Measurements from ENCODE around the gene TUFT1. TPM values are rescaled to one million over a fixed set of nuclear protein-coding genes. Genes with fewer than 3 reads are reported as not detected.
A peak's percentile ranks its signal among the peaks of the same experiment; 100 is the strongest.

Gene TUFT1
- total RNA-seq, 2 donors from 2014 or later: 12.7 to 18.3 TPM

DNA sequence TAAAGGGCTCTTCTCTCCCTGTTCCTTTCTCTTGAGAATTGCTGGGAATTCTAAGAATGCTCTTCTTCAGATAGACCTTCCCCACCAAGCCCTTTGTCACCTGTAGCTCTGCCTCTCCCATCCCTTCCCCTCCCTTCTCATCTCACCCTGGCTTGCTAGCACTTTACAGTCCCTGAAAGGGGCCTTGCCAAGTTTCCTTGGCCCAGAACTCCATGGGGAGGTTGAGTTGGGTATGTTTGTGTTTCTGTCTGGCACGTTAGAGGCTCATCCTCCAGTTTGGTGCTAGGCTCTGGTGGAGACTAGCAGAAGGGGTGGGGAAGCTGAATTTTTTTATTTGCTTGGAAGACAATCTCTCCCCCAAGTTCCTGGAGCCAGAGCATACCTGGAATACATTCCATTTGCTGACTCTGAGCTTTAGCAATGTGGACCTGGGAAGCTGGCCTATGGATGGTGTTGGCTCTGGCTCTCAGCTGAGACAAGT lies 24.0 kb upstream of the TUFT1 start:
- peak; percentile 89 for DNase-seq
- no peaks in the 10 kb centered on the region for H3K9me3 ChIP-seq (ENCODE audit: control insufficient read depth, low read length)

DNA sequence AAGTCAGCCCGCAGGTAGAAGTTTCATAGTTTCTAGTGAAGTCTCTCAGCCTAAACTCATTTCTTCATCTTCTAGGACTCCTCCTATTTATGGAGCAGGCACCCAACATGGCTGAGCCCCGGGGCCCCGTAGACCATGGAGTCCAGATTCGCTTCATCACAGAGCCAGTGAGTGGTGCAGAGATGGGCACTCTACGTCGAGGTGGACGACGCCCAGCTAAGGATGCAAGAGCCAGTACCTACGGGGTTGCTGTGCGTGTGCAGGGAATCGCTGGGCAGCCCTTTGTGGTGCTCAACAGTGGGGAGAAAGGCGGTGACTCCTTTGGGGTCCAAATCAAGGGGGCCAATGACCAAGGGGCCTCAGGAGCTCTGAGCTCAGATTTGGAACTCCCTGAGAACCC lies 21.7 kb upstream of the TUFT1 start:
- no peak overlapping the region for H3K27ac ChIP-seq (ENCODE audit: low read depth, low read length)
- no peaks in the 10 kb centered on the region for H3K27me3 Mint-ChIP-seq (ENCODE audit: insufficient read depth)
- H3K4me3 Mint-ChIP-seq: no peak overlapping the region
- H3K9me3 Mint-ChIP-seq: no peaks in the 10 kb centered on the region
- no peaks in the 10 kb centered on the region for H3K9me3 ChIP-seq (ENCODE audit: control insufficient read depth, low read length)
- H3K4me3 ChIP-seq (ENCODE audit: low read length): no peak overlapping the region
- WGBS, 2 experiments (ENCODE audit: insufficient coverage in 1 of 2, insufficient read length in 1 of 2): 94 to 98% methylated on average over 7 to 12 of the region's 12 CpGs
- peaks cover 36% of the 10 kb centered on the region for H3K36me3 Mint-ChIP-seq (ENCODE audit: low read depth)
- H3K4me1 Mint-ChIP-seq: peaks cover 30% of the 10 kb centered on the region
- H3K36me3 ChIP-seq (ENCODE audit: control insufficient read depth, insufficient read depth, low read length): peaks cover 45% of the 10 kb centered on the region
- no peak overlapping the region for H3K27ac Mint-ChIP-seq
- no peak overlapping the region for H3K9ac ChIP-seq (ENCODE audit: extremely low read depth, low read length, poor library complexity, severe bottlenecking)
- DNase-seq: no peak
- peaks cover 14% of the 10 kb centered on the region for H3K4me1 ChIP-seq (ENCODE audit: control insufficient read depth, insufficient read depth, low read length)
- TF ChIP-seq, protein P1, sequence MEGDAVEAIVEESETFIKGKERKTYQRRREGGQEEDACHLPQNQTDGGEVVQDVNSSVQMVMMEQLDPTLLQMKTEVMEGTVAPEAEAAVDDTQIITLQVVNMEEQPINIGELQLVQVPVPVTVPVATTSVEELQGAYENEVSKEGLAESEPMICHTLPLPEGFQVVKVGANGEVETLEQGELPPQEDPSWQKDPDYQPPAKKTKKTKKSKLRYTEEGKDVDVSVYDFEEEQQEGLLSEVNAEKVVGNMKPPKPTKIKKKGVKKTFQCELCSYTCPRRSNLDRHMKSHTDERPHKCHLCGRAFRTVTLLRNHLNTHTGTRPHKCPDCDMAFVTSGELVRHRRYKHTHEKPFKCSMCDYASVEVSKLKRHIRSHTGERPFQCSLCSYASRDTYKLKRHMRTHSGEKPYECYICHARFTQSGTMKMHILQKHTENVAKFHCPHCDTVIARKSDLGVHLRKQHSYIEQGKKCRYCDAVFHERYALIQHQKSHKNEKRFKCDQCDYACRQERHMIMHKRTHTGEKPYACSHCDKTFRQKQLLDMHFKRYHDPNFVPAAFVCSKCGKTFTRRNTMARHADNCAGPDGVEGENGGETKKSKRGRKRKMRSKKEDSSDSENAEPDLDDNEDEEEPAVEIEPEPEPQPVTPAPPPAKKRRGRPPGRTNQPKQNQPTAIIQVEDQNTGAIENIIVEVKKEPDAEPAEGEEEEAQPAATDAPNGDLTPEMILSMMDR (conservative IDR thresholded peaks at IDR 0.05): no peak
- H3K27me3 ChIP-seq (ENCODE audit: control insufficient read depth, insufficient read depth, low read length, poor library complexity, severe bottlenecking): no peaks in the 10 kb centered on the region

More for the DNA sequence above, 24.0 kb upstream of the TUFT1 start:
- H3K4me3 ChIP-seq (ENCODE audit: low read length): no peak overlapping the region
- H3K4me1 ChIP-seq (ENCODE audit: control insufficient read depth, insufficient read depth, low read length): peaks cover 18% of the 10 kb centered on the region
- no peaks in the 10 kb centered on the region for H3K27me3 Mint-ChIP-seq (ENCODE audit: insufficient read depth)
- peaks cover 28% of the 10 kb centered on the region for H3K36me3 Mint-ChIP-seq (ENCODE audit: low read depth)
- H3K36me3 ChIP-seq (ENCODE audit: control insufficient read depth, insufficient read depth, low read length): peaks cover 29% of the 10 kb centered on the region
- H3K4me1 Mint-ChIP-seq: peaks cover 44% of the 10 kb centered on the region
- 67% methylated on average over 1 of the region's 1 CpG; no CpG with 5 or more reads in 1 of the 2 experiments for WGBS, 2 experiments (ENCODE audit: insufficient coverage in 1 of 2, insufficient read length in 1 of 2)
- H3K9me3 Mint-ChIP-seq: no peaks in the 10 kb centered on the region
- peak overlapping the region; percentile 73 for H3K9ac ChIP-seq (ENCODE audit: extremely low read depth, low read length, poor library complexity, severe bottlenecking)
- peak overlapping the region; percentile 98 for H3K27ac Mint-ChIP-seq
- H3K4me3 Mint-ChIP-seq: no peak overlapping the region
- H3K27me3 ChIP-seq (ENCODE audit: control insufficient read depth, insufficient read depth, low read length, poor library complexity, severe bottlenecking): no peaks in the 10 kb centered on the region
- peak overlapping the region; percentile 65 for H3K27ac ChIP-seq (ENCODE audit: low read depth, low read length)
- TF ChIP-seq, protein P1 (conservative IDR thresholded peaks at IDR 0.05): no peak

DNA sequence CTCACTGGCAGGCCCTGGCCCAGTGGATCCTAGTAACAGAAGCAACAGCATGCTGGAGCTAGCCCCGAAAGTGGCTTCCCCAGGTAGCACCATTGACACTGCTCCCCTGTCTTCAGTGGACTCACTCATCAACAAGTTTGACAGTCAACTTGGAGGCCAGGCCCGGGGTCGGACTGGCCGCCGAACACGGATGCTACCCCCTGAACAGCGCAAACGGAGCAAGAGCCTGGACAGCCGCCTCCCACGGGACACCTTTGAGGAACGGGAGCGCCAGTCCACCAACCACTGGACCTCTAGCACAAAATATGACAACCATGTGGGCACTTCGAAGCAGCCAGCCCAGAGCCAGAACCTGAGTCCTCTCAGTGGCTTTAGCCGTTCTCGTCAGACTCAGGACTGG lies 21.2 kb upstream of the TUFT1 start:
- Mint-ChIP-seq H3K9me3 (no peaks in the 10 kb centered on the region), H3K27ac (no peak overlapping the region), H3K4me3 (no peak overlapping the region), H3K36me3 (ENCODE audit: low read depth) (peaks cover 41% of the 10 kb centered on the region), H3K27me3 (ENCODE audit: insufficient read depth) (no peaks in the 10 kb centered on the region), H3K4me1 (peaks cover 25% of the 10 kb centered on the region)
- no peak overlapping the region for H3K4me3 ChIP-seq (ENCODE audit: low read length)
- H3K9ac ChIP-seq (ENCODE audit: extremely low read depth, low read length, poor library complexity, severe bottlenecking): no peak overlapping the region
- H3K4me1 ChIP-seq (ENCODE audit: control insufficient read depth, insufficient read depth, low read length): peaks cover 9% of the 10 kb centered on the region
- peaks cover 50% of the 10 kb centered on the region for H3K36me3 ChIP-seq (ENCODE audit: control insufficient read depth, insufficient read depth, low read length)
- no peaks in the 10 kb centered on the region for H3K27me3 ChIP-seq (ENCODE audit: control insufficient read depth, insufficient read depth, low read length, poor library complexity, severe bottlenecking)
- H3K27ac ChIP-seq (ENCODE audit: low read depth, low read length): no peak overlapping the region
- WGBS, 2 experiments (ENCODE audit: insufficient coverage in 1 of 2, insufficient read length in 1 of 2): 97 to 99% methylated on average over 13 to 15 of the region's 15 CpGs
- TF ChIP-seq, protein P1 (conservative IDR thresholded peaks at IDR 0.05): no peak
- no peak for DNase-seq
- H3K9me3 ChIP-seq (ENCODE audit: control insufficient read depth, low read length): no peaks in the 10 kb centered on the region

Measured in endodermal cell (in vitro differentiated cells).